Mucosa of descending colon (tissue), 3 donors: ENCODE data around the gene HMGXB3. TPM values are rescaled to one million over a fixed set of nuclear protein-coding genes. Genes with fewer than 3 reads are reported as not detected.
A peak's percentile ranks its signal among the peaks of the same experiment; 100 is the strongest.

Source experiments
- ATAC-seq: fragments of 200-7000 bp; cut with Tn5 transposase; one replicate; pipeline ENCODE4 v1.9.1; 2020; ENCODE audit warnings: mild to moderate bottlenecking, moderate library complexity
- DNase-seq, 3 donors: peaks; one replicate each; pipeline ENCODE4 v3.0.0-alpha.2; 2020
- H3K36me3 ChIP-seq: fragments of 200-600 bp; one replicate; pipeline ENCODE4 v1.8.0; 2021; ENCODE audit warnings: low read depth, mild to moderate bottlenecking
- H3K4me1 ChIP-seq: fragments of 200-600 bp; one replicate; pipeline ENCODE4 v1.8.0; 2021; ENCODE audit warnings: low read depth, mild to moderate bottlenecking
- H3K4me3 ChIP-seq: fragments of 200-600 bp; one replicate; pipeline ENCODE4 v1.8.0; 2021; ENCODE audit warnings: mild to moderate bottlenecking
- H3K9me3 ChIP-seq: fragments of 200-600 bp; one replicate; pipeline ENCODE4 v1.8.0; 2021; ENCODE audit warnings: mild to moderate bottlenecking
- intact Hi-C, 2 donors: fragments of 100-400 bp; cut with DNase I in 1 of 2; cut with micrococcal nuclease in 1 of 2; formaldehyde crosslinking; loops; one replicate each; pipeline versions ENCODE4 v1.11.0 to v1.11.1; 2022; cut with DNase I, micrococcal nuclease
- long read RNA-seq, 2 donors: library from polyadenylated mRNA; unstranded; transcript quantifications; one replicate each; pipeline ENCODE4 v2.0.0, GENCODE V29; 2019 to 2021
- total RNA-seq, 3 donors: library from RNA; stranded (reverse); fragmentation: NEBNext Ultra II Directional in 2 of 3; extraction: Animal tissue kit (Norgen Biotek cat#: 25700) in 2 of 3; gene quantifications; one replicate each; pipeline versions ENCODE4 v1.2.1 to v1.2.4, GENCODE V29; 2021 to 2023
- TF ChIP-seq, protein P1 (sequence below): fragments of 200-600 bp; IDR thresholded peaks from one replicate; pipeline ENCODE4 v1.8.0; 2022; ENCODE audit warnings: antibody characterized with exemption, mild to moderate bottlenecking
- donor health status: DM: no; HTN: no; CAD: no; lungs with moderate emphysema.
- donor health status: DM: no; HTN: no; CAD: no.
- donor health status: DM: no; HTN: yes; CAD: no.

The HMGXB3 gene, protein sequence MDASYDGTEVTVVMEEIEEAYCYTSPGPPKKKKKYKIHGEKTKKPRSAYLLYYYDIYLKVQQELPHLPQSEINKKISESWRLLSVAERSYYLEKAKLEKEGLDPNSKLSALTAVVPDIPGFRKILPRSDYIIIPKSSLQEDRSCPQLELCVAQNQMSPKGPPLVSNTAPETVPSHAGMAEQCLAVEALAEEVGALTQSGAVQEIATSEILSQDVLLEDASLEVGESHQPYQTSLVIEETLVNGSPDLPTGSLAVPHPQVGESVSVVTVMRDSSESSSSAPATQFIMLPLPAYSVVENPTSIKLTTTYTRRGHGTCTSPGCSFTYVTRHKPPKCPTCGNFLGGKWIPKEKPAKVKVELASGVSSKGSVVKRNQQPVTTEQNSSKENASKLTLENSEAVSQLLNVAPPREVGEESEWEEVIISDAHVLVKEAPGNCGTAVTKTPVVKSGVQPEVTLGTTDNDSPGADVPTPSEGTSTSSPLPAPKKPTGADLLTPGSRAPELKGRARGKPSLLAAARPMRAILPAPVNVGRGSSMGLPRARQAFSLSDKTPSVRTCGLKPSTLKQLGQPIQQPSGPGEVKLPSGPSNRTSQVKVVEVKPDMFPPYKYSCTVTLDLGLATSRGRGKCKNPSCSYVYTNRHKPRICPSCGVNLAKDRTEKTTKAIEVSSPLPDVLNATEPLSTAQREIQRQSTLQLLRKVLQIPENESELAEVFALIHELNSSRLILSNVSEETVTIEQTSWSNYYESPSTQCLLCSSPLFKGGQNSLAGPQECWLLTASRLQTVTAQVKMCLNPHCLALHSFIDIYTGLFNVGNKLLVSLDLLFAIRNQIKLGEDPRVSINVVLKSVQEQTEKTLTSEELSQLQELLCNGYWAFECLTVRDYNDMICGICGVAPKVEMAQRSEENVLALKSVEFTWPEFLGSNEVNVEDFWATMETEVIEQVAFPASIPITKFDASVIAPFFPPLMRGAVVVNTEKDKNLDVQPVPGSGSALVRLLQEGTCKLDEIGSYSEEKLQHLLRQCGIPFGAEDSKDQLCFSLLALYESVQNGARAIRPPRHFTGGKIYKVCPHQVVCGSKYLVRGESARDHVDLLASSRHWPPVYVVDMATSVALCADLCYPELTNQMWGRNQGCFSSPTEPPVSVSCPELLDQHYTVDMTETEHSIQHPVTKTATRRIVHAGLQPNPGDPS (N-terminal part only)
- 10 to 100 TPM; 25.7 to 37.5 (median 31.2) TPM for total RNA-seq
- long read RNA-seq, donor 1, full-length matches to known transcripts: 8 of 22 reads
- long read RNA-seq, donor 1, partial matches to known transcripts: 12 of 22 reads
- long read RNA-seq, donor 1, other reads (novel, unspliced or antisense): 2 of 22 reads
- long read RNA-seq, donor 2, partial matches to known transcripts: 12 of 15 reads
- long read RNA-seq, donor 2, other reads (novel, unspliced or antisense): 3 of 15 reads

DNA sequence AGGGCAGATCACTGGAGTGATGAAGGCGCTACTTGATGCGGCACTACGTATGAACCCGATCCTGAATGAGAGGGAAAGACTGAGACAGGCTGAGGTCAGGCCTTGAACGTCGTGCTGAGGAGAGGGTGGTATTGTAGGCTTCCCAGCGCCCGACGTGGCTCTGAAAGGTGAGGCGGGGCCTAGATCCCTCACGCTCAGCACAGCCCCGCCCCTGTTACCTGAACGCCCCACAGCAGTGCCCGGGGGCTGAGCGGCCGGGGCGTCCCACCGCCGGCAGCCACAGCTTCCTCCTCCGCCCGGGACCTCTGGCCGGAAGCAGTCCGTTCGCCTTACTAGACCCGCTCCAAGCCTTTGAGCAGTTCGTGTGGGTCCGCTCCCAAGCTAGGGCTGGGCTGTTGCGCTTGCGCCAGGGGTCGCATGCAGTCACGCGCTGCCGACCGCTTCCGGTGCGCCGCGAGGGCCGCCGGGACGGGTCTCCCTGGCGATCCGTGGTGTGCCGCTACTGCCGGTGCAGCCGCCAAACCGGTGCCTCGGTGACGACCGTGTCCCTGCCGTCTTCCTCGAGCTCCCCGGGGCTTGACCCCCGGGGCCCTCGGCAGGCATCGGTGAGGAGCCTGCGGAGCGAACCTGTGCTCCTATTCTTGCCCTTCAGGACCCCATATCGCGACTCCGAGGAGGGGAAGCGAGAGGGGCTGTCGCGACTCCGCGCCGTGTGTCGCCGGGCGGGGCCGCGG lies at the start of gene HMGXB3, which contains the start of gene TIGD6:
Gene HMGXB3, plus strand, starts transcription at position 484 of the 734 bp plus-strand sequence. CDS start 4,114 bp downstream, outside the sequence.
Gene TIGD6, minus strand, starts transcription at position 399 of the 734 bp plus-strand sequence. CDS start 4,306 bp downstream, outside the sequence.
- Histone ChIP-seq H3K4me1 (peaks cover 37% of the 10 kb centered on the region), H3K4me3 (peak within 1 kb of the TSS; percentile 78), H3K36me3 (no peaks in the 10 kb centered on the region), H3K9me3 (no peaks in the 10 kb centered on the region)
- DNase-seq (peak; percentile 91 to 96 (median 93)), ATAC-seq (peak; percentile 87)
- intact Hi-C loops: no loop called here
- TF ChIP-seq, protein P1, sequence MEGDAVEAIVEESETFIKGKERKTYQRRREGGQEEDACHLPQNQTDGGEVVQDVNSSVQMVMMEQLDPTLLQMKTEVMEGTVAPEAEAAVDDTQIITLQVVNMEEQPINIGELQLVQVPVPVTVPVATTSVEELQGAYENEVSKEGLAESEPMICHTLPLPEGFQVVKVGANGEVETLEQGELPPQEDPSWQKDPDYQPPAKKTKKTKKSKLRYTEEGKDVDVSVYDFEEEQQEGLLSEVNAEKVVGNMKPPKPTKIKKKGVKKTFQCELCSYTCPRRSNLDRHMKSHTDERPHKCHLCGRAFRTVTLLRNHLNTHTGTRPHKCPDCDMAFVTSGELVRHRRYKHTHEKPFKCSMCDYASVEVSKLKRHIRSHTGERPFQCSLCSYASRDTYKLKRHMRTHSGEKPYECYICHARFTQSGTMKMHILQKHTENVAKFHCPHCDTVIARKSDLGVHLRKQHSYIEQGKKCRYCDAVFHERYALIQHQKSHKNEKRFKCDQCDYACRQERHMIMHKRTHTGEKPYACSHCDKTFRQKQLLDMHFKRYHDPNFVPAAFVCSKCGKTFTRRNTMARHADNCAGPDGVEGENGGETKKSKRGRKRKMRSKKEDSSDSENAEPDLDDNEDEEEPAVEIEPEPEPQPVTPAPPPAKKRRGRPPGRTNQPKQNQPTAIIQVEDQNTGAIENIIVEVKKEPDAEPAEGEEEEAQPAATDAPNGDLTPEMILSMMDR: no peak

DNA sequence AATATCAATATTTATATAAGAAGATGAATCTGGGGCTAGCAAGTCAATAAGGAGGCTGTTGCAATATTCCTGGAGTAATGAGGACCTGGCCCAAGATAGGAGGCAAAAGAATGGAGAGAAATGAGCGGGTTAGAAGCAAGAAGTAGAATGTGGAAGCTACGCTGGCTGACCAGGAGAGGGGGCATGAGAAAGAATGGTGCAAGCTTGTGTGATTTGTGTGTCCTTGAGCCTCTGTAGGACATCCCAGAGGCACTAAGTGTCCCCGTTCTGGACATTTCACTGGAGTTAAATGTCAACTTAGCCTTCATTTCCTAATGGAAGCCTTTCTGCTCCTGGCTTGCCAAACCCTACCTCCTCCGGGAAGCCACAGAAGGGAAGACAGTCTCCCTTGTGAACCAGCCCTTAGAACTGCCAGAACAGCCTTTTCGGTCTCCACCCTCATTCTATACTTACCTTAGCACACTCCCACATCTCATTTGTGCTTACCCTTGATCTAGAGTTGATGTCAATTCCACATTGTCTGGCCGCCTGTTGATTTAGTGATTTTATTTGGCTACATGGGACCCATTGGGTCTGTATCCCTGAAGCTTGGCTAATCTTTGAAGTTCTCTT lies 49.3 kb upstream of the HMGXB3 start:
- DNase-seq (no peak), ATAC-seq (peak; percentile 69)

DNA sequence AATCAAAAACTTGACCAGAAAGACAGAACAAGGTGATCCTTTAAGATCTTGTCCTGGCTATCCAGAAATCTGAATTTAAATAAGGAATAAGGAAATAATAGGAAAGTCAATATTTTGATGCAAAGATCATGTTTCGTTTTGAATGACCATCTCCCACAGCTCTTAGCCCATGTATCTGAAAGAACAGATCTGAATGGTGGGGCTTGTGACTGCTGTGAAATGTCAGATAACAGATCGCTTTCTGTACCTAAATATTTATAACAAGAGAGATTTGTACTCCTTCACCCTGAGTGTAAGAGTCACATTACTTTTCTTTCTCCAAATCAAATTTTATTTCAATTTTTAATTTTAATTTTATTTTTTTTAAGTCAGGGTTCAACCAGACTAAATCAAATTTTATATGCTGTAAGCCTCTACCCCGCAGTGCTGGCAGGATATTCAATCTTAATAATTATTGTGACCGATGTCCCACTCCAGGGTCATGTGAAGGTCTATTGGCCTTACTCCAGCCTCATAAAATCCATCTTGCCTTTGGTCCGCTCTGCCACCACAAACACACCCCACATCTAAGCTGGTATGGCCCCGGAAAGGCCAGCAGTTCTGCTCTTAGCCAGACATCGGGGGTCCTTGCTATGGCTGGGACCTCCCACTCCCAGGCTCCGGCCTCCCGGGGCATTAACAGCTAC lies 47.0 kb upstream of the HMGXB3 start:
- TF ChIP-seq, protein P1: no peak
- ATAC-seq (no peak), DNase-seq (no peak)
- Histone ChIP-seq H3K36me3 (no peaks in the 10 kb centered on the region), H3K9me3 (no peaks in the 10 kb centered on the region), H3K4me1 (peaks cover 12% of the 10 kb centered on the region), H3K4me3 (no peak overlapping the region)
- intact Hi-C loops: no loop called here

More for the DNA sequence above, 49.3 kb upstream of the HMGXB3 start:
- TF ChIP-seq, protein P1: no peak
- H3K36me3 ChIP-seq: no peaks in the 10 kb centered on the region
- H3K4me3 ChIP-seq: no peak overlapping the region
- H3K9me3 ChIP-seq: no peaks in the 10 kb centered on the region
- peaks cover 8% of the 10 kb centered on the region for H3K4me1 ChIP-seq
- intact Hi-C loops: no loop called here

DNA sequence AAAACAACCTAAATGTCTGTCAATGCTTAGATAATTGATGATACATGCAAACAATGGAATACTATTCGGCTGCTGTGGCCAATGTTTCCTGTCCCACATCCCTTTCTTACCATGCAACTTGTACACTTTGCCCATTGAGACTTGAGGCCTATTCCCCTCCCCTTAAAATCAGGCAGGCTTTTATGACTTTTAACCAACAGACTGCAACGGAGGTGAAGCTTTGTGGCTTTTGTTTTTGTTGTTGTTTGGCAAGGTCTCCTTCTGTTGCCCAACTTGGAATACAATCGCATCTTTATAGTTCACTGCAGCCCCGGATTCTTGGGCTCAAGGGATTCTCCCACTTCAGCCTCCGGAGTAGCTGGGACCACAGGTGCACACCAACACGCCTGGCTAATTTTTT lies 45.7 kb upstream of the HMGXB3 start:
- intact Hi-C loops: no loop called here
- no peaks in the 10 kb centered on the region for H3K9me3 ChIP-seq
- TF ChIP-seq, protein P1: no peak
- ATAC-seq: no peak
- peaks cover 13% of the 10 kb centered on the region for H3K4me1 ChIP-seq
- DNase-seq: no peak
- no peak overlapping the region for H3K4me3 ChIP-seq
- no peaks in the 10 kb centered on the region for H3K36me3 ChIP-seq
